Right ventricle myocardium superior (tissue), 1 donor: Measurements from ENCODE around the gene MED4. TPM values are rescaled to one million over a fixed set of nuclear protein-coding genes. Genes with fewer than 3 reads are reported as not detected.
A peak's percentile ranks its signal among the peaks of the same experiment; 100 is the strongest.

Source experiments
- ATAC-seq: fragments of 200-7000 bp; cut with Tn5 transposase; one replicate; pipeline ENCODE4 v1.9.1; 2020; ENCODE audit warnings: mild to moderate bottlenecking; ENCODE audit not compliant: poor library complexity
- DNase-seq: peaks from one replicate; pipeline ENCODE4 v3.0.0-alpha.2; 2020
- intact Hi-C: fragments of 100-400 bp; cut with DNase I; formaldehyde crosslinking; loops from one replicate; pipeline ENCODE4 v1.11.2; 2022
- long read RNA-seq: library from polyadenylated mRNA; unstranded; transcript quantifications from one replicate; pipeline ENCODE4 v2.0.0, GENCODE V29; 2021
- total RNA-seq: library from RNA; stranded (reverse); fragmentation: NEBNext Ultra II Directional; extraction: Animal tissue kit (Norgen Biotek cat#: 25700); gene quantifications from one replicate; pipeline ENCODE4 v1.2.1, GENCODE V29; 2021
- donor health status: DM: no; HTN: yes; CAD: no; lungs with severe emphysema.

Gene MED4
- 40.8 TPM for total RNA-seq
- long read RNA-seq, transcript MED4-201 (7 exons, 2,022 nt): major isoform, 72 of 93 reads
- long read RNA-seq, transcript MED4-202 (7 exons, 931 nt): minor isoform, 15 of 93 reads
- long read RNA-seq, partial matches to known transcripts: 0 of 93 reads
- long read RNA-seq, other reads (novel, unspliced or antisense): 6 of 93 reads

- intact Hi-C loops: no loop called here
- ATAC-seq (peak; percentile 98), DNase-seq (peak; percentile 98)
Measured at GRCh38 chr13:48094781-48095502, at the start of gene MED4. TSS of gene MED4 (minus strand) at chr13:48095104. CDS start at chr13:48095078, 26 bp downstream.

GRCh38 chr13:48144413-48145035, 49.6 kb upstream of the MED4 start:
- intact Hi-C loops: no loop called here
- ATAC-seq (peak; percentile 91), DNase-seq (peak; percentile 75)

- intact Hi-C loops: no loop called here
- no peak for DNase-seq
- ATAC-seq: no peak
Measured at GRCh38 chr13:48142436-48142835, 47.5 kb upstream of the MED4 start.

GRCh38 chr13:48138270-48138669, 43.4 kb upstream of the MED4 start:
- DNase-seq (no peak), ATAC-seq (no peak)
- intact Hi-C loops: no loop called here

- intact Hi-C loops: no loop called here
- DNase-seq: no peak
Measured at GRCh38 chr13:48132961-48133360, 38.1 kb upstream of the MED4 start.

GRCh38 chr13:48131533-48131932, 36.6 kb upstream of the MED4 start:
- ATAC-seq: no peak
- intact Hi-C loops: no loop called here
- no peak for DNase-seq

More at GRCh38 chr13:48132961-48133360, 38.1 kb upstream of the MED4 start:
- ATAC-seq: no peak

GRCh38 chr13:48126944-48127830, 32.3 kb upstream of the MED4 start:
- ATAC-seq (peak; percentile 86), DNase-seq (peak; percentile 86)
- intact Hi-C loops: loop anchor here (5.0 to 10.0 kb wide), 2 partner anchors 105 to 178 kb away; partner anchors contain the start of genes ITM2B and RB1

GRCh38 chr13:48125794-48126228, 30.9 kb upstream of the MED4 start:
- intact Hi-C loops: loop anchor here (5.0 to 10.0 kb wide), 2 partner anchors 106 to 179 kb away; partner anchors contain the start of genes ITM2B and RB1
- peak; percentile 58 for ATAC-seq
- DNase-seq: no peak

- no peak for DNase-seq
Measured at GRCh38 chr13:48123812-48124211, 28.9 kb upstream of the MED4 start.

GRCh38 chr13:48121733-48122132, 26.8 kb upstream of the MED4 start:
- DNase-seq (no peak), ATAC-seq (peak; percentile 82)
- intact Hi-C loops: loop anchor here (10.0 kb wide), 1 partner anchor 183 kb away; the partner anchor contains the start of gene RB1

More at GRCh38 chr13:48123812-48124211, 28.9 kb upstream of the MED4 start:
- intact Hi-C loops: loop anchor here (10.0 kb wide), 1 partner anchor 181 kb away; the partner anchor contains the start of gene RB1
- ATAC-seq: no peak

GRCh38 chr13:48120241-48120640, 25.3 kb upstream of the MED4 start:
- intact Hi-C loops: loop anchor here (10.0 kb wide), 1 partner anchor 185 kb away; the partner anchor contains the start of gene RB1
- DNase-seq: no peak
- ATAC-seq: no peak

GRCh38 chr13:48118030-48118429, 23.1 kb upstream of the MED4 start:
- DNase-seq (no peak), ATAC-seq (no peak)
- intact Hi-C loops: no loop called here

GRCh38 chr13:48116808-48117207, 21.9 kb upstream of the MED4 start:
- no peak for DNase-seq
- intact Hi-C loops: no loop called here
- ATAC-seq: no peak

- ATAC-seq: no peak
- no peak for DNase-seq
- intact Hi-C loops: no loop called here
Measured at GRCh38 chr13:48113756-48114130, 18.8 kb upstream of the MED4 start.

GRCh38 chr13:48112896-48113755, 18.2 kb upstream of the MED4 start:
- intact Hi-C loops: no loop called here
- DNase-seq (no peak), ATAC-seq (no peak)

- DNase-seq: peak; percentile 67
- ATAC-seq: peak; percentile 91
- intact Hi-C loops: no loop called here
Measured at GRCh38 chr13:48110931-48111721, 16.2 kb upstream of the MED4 start.
